NCI-H345 treated with DMSO at 0.1 percent for 48 hours (cell line): ENCODE data around the gene KIAA0232.
"Not testable (repeated sequence)": the region's sequence is repeated elsewhere in the genome, so short reads cannot be mapped to it uniquely, and the experiment has no call there.

Experiments
- DNase-seq: peaks from one replicate; lab custom pipeline; 2025; ENCODE audit not compliant: unreplicated experiment; lab: John Stamatoyannopoulos, UW

Gene KIAA0232

DNA sequence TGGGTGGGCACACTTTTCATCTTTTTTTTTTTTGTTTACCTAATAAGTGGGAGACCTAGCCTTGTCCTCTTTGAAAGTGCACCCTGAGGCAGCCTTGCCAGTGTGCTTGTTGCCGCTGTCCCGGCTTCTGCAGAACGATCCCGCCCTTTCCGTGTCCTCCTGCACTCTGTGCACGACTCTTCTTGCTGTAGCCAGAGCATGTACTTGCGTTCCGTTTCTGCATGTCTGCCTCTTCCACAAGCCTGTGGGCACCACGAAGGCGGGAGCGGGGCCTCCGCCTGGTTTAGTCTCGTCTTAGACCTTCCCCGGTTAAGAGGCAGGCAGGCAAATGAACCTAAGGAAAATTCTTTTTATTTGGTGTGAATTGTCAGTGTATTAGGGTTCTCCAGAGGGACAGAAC is 94.5 kb downstream of the KIAA0232 start:
- DNase-seq: no peak

DNA sequence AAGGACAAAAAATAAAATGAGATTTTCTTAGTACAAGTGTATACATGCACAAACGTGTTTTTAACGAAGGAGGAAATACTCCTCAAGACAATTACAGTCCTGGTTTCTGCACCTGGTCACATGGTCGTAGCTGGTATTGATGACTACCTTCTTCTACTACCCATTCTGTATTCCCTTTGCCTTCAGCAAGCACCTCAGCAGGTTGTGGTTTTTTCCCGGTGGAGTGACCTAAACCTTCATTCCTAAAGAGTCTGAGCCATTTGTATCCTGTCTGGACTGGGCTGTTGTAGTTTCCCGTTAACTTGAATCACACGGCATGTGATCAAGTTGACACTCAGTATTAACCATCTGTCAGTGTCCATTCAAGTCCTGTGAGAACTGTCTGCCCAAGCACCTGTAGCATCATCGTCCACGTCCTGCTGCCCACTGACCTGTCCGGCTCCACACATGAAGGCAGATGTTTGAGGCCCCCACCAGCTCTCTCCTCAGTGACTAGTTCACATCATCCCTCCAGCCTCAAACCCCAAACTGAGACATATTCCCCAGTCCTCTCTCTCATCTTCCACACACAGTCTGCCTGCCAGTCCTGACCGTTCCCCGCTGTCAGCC is 96.0 kb downstream of the KIAA0232 start:
- no peak for DNase-seq

DNA sequence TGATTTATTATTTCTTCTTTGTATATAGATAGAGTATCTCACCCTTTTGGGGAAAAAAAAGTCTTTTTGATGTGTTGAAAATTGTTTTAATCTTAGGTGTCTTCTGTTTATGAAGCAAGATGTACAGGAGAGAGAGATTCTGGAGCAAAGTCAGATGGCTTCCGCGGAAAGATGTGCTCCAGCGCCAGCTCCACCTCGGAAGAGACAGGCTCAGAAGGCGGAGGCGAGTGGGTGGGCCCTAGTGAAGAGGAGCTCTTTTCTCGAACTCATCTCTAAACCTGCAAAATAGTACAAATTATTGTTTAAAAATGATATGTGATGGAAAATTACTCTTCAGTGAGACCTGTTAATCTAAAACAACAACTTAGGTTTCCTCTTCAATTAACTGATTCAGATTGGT is 98.2 kb downstream of the KIAA0232 start:
- no peak for DNase-seq

DNA sequence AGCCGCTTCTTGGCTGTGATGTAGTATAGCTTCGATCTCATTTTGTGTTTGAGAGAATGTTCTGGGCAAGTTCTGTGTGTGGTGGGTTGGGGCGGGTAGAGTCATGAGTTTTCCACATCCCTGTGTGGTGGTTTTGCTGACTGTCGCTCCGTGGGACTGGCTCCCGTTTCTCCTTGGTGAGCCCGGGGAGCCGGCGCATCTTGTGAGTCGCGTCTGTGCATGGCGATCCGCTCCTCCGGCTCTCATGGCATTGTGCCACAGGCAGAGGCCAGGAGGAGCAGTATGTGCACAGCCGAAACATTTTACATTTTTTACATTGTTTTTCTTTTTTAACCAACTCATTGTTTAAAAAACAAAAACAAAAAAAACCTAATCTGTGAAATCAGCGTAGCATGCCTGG is 99.4 kb downstream of the KIAA0232 start:
- DNase-seq: no peak

DNA sequence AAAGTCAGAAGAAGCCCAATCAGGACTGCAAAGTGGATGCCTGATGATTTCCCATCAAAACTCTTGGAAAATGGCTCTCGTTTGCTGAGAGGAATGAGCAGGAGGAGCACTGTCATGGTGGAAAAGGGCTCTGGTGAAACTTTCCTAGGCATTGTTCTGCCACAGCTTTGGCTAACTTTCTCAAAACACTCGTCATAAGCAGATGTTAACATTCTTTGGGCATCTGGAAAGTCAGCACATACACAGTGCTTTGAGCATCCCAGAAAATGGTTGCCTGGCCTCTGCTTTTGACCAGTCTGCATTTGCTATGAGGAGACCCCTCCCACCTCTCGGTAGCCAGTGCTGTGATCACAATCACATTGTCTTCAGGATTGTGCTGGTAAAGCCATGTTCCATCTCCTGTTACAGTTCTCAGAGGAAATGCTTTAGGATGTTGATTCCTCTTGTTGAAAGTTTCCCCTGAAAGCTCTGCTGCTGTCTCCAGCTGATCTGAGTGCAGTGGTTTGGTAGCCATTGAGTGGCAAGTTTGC is 101.9 kb downstream of the KIAA0232 start:
- DNase-seq: no peak

DNA sequence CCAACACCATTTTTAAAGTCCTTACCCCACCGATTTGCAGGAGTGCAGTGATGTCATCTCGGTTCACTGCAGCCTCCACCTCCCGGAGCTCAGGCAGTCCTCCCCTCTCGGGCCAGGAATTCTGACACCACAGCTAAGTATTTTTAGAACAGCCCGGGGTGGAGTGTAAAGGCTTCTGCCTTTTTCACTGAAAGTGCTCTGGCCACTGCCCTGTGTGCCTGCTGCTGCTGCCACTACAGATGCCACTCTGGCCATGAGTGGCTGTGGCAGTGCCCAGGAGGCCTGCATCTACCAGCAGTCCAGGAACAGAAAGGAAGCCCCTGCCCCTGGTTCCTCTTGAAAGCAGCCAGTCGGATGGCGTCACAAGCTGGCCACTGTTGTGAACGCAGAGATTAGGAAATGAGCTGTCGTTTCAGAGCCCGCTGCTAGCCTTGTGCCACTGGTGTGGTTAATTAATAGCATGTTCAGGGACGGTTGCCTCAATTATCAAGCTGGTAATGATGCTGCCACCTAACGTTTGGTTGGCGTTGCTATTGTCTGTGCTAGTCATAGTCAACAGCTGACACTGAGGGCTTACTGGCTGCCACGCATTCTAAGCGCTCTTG is 103.5 kb downstream of the KIAA0232 start:
- DNase-seq: no peak

DNA sequence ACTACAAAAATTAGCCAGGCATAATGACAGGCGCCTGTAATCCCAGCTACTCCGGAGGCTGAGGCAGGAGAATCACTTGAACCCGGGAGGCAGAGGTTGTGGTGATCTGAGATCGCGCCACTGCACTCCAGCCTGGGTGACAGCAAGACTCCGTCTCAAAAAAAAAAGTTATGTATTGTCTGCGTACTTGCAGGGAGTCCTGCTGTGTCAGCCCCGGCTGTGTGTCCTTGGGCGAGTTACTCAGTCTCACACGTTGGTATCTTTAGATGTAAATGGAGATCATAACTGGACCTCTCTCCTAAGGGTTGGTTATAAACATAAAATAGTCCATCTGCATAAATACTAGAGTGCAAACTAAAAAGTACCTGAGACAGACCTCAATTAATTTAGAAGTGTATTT is 104.4 kb downstream of the KIAA0232 start:
- DNase-seq: no peak

DNA sequence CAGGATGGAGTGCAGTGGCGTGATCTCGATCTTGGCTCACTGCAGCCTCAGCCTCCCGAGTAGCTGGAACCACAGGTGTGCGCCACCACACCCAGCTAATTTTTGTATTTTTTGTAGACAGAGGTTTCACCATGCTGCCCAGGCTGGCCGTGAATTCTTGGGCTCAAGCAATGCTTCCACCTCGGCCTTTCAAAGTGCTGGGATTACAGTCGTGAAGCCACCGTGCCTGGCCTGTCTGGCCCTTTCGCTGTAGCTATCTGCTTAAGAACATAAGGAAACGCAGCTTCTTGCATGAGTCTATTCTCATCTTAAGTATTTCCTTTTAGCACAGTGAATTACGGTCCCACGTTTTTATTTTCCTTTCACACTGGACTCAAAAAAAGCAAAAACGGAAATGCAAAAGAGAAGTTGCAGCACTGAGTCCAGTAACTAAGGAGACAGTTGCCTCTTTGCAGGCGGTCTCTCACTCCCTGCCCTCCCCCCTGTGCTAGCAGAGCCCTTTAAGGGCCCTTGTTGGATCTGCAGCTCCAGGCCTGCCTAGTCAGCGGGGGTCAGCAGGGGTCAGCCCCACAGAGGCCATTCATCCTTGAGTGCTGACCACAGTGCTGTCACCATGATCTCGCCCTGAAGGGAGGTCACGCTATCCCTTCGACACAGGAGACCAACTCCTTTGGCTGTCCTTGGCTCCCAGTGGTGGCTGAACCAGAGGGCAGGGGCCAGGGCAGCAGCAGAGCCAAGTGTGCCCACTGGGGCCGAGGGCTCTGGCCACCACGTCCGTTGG is 105.3 kb downstream of the KIAA0232 start:
- no peak for DNase-seq

DNA sequence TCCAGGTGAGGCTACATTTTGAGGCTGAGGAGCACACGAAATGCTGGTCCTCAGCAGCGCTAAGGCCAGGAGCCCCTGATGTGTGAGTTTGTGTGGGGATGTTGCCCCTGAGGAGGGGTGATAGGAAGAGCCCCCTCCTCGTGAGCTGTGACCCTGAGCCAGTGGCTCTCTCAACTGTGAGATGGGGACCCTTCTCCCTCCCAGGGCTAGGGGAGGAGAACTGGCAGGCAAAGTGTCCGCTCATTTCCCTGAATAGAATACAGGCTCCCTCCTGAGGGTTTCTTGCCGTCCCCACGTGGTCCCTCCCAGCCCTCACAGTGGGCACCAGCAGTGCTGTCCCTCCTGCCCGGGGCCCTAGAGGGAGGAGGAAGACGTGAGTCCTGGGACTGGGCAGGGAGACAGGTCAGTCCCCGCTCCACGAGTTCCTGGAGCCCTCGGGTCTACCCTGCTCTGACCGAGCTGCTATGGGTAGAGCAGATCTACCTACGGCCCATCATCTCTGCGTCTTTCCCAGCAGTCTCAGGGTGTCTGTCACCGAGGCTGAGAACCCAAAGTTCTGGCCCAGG is 106.1 kb downstream of the KIAA0232 start:
- no peak for DNase-seq

DNA sequence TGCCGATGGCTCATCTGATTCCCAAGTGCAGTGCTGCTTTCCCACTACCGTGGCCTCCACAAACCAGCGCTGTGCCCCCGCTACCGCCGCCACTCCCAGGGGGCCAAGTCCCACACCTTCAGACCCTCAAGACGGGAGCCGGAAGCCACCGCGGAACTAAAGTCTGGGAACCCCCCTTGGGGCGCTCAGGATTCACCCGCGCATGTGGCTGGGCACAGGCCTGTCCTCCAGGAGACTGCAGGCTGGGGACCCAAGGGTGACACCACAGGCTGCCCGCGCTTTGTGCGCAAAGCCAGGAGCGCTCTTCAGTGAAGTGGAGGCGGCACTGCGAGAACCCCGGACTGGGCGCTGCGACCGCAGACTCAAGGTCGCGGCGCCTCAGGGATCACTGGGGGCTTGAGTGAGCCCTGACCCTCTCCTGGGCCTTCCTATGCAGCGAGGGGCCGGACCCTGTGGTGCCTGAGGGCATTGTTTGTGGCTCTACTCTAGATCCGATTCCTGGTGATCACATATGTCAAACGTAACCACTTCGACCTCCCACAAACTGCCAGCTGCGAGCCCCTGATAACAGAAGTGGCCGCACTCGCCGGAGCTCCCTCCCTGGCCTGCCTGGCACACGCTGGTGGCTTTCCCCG is 106.7 kb downstream of the KIAA0232 start:
- DNase-seq: no peak

DNA sequence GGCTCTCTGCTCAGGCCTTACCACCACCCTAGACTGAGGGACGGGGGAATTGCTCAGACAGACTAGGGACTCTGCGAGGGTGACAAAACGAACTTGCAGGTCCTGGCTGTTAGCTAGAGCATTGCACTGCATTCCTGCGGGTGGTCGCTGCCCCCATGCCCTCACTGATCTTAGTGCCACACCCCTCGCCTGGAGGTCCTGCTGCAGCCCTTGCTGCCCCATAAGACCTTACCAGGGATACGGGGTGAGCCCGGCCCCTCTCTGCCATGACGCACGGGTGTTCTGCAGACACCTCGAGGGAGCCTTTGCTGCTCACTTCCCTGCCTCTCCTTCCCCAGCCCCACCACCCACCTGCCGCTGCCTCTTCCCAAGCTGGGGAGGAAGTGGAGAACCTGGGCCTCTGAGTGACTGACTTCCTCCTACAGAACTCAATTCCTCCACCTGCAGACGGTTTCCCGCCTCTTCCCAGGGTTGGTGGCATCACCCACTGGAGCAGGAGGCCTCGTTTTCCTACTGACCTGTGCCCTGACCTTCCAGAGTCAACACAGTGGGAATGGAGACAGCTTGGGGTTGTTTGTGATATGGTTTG is 107.3 kb downstream of the KIAA0232 start:
- DNase-seq: no peak

DNA sequence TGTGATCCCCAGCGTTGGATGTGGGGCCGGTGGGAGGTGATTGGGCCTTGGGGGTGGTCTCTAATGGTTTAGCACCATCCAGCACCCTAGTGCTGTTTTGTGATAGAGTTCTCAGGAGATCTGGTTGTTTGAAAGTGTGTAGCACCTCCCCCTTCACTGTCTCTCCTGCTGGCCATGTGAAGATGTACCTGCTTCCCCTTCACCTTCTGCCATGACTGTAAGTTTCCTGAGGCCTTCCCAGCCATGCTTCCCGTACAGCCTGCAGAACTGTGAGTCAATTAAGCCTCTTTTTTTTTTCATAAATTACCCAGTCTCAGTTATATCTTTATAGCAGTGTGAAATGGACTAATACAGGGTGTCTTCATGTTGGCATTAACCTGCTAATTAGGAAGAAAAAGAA is 107.8 kb downstream of the KIAA0232 start:
- no peak for DNase-seq

DNA sequence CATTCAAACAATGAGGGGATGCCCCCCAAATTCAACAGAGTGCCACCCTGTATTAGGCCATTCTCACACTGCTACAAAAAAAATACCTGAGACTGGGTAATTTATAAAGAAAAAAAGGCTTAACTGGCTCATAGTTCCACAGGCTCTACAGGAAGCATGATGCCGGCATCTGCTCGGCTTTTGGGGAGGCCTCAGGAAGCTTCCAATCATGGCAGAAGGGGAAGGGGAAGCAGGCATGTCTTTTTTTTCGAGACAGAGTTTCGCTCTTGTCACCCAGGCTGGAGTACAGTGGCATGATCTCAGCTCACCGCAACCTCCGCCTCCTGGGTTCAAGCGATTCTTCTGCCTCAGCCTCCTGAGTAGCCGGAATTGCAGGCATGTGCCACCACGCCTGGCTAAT is 108.4 kb downstream of the KIAA0232 start:
- not testable (repeated sequence) for DNase-seq

DNA sequence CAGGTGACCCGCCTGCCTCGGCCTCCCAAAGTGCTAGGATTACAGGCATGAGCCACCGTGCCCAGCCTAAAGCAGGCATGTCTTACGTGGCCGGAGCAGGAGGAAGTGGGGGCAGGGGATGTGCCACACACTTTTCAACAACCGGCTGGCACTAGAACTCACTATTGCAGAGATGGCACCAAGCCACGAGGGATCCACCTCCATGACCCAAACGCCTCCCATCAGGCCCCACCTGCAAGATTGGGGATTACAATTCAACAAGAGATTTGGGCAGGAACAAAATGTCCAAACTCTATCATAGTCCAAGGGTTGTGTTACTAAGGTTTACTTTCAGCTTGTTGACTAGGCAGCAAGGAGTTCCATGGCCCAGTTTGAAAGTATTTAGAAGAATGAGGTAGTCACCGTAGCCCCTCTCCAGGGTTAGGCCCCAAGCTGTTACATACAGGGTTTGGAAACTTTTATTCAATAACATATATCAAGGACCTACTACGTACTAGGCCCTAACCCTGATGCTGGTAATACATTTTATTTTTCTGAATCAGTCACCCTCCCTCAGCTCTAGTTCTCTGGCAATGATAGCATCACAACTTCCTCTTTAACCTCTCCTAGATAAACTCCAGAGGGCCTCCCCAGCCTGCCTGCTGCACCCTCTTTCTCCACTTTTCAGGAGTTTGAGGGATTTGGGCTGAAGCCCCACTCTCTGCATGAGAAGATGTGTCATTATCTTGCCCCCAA is 109.1 kb downstream of the KIAA0232 start:
- no peak for DNase-seq

DNA sequence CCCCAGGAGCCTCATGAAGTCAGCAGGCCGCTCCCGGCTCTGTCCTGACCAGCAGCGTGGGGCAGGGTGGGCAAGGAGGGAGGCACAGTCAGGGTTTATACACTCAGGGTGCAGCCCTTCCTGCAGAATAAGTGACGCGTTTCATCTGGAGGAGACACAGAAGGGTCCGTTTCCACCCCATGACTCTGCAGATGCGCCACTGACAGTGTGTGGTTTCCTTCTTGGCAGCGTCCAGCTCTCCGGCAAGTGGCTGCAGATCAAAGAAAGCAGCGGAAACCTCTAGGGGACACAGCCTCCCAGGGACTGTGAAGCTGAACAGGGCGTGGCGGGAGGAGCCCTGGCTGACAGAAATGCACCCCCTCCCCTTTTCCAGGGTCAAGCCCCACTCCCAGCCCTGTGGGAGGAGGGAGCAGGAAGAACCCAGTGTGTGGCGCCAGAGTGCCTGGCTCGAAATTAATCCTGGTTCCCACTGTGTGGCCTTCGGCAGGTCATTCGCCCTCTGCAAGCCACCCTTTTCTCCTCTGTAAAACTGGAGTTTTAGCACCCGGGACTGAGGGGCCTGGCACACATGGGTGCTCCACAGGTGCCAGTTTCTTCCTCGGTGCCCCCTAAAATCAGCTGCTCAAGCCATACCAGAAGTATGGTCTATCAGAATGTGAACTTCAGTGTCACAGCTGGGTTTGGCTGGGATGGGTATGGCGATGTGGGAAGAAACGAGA is 109.8 kb downstream of the KIAA0232 start:
- DNase-seq: no peak

DNA sequence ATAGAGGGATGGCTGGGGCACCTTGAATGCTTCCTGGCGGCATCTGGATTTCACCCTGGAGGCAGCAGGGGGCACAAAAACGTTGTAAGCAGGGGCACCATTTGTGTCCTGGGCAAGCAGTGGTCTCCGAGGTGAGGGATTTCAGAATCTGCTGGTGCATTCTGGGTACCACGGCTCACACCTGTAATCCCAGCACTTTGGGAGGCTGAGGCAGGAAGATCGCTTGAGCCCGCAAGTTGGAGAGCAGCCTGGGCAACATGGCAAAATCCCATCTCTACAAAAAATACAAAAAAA is 110.3 kb downstream of the KIAA0232 start:
- no peak for DNase-seq

DNA sequence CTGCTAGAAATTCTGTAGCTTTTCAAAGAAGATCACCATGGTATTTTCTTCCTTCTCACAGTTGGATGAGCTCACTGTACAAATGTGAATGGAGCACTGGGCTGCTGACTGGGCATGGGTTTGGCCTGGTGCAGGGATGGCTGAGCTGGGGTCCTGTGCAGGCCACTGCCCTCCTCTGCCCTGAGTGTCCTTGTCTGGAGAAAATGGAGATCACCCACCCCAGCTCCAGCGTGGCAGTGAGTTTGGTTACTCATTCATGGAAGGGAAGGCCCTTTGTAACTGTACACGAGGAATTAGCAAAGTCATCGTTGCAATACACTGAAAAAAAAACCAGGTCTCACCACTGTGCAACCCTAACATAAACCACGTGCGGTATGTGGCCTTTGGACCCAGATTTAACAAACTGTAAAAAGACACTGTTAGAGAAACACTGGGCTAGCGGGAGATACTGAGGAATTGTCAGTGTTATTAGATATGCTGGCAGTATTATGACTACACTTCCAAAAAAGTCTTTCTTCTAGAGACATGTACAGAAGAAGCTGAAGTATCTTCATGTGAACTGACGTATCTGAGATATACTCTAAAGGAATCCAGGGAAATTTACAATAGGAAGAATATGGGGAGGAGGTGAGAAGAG is 111.0 kb downstream of the KIAA0232 start:
- DNase-seq: no peak

DNA sequence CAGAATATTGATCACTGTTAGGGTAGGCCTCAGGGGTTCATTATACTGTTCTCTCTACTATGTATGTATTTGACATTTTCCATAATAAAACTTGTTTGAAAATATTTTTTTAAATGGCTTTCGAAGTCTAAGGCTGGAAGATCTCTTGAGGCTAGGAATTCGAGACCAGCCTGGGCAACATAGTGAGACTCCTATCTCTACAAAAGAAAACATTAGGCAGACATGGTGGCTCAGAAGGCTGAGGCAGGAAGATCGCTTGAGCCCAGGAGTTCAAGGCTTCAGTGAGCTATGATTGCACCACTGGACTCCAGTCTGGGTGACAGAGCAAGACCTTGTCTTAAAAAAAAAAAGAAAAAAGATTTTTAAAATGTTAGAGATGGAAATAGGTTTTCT is 111.6 kb downstream of the KIAA0232 start:
- no peak for DNase-seq
